GM12878 (cell line): ENCODE results near the gene IGSF22.

Source experiments
- EED ChIP-seq: sonication (generic); IDR thresholded peaks from 2 replicates; pipeline ENCODE4 v1.6.1; 2016; ENCODE audit warnings: antibody characterized with exemption, low read depth
- EZH2 ChIP-seq: IDR thresholded peaks from 2 replicates; pipeline ENCODE4 v1.6.1; 2012; ENCODE audit warnings: low read depth, mild to moderate bottlenecking, control low read depth, inconsistent platforms, low read length, borderline replicate concordance; ENCODE audit not compliant: control insufficient read depth
- POLR2A ChIP-seq: IDR thresholded peaks from 2 replicates; pipeline ENCODE4 v1.6.1; 2011; ENCODE audit warnings: low read depth, mild to moderate bottlenecking, low read length
- POLR2AphosphoS5 ChIP-seq: IDR thresholded peaks from 2 replicates; pipeline ENCODE4 v1.6.1; 2011; ENCODE audit warnings: mild to moderate bottlenecking, low read length, inconsistent platforms
- YY1 ChIP-seq: IDR thresholded peaks from 2 replicates; pipeline ENCODE4 v1.6.1; 2011; ENCODE audit warnings: low read depth, mild to moderate bottlenecking, low read length

DNA sequence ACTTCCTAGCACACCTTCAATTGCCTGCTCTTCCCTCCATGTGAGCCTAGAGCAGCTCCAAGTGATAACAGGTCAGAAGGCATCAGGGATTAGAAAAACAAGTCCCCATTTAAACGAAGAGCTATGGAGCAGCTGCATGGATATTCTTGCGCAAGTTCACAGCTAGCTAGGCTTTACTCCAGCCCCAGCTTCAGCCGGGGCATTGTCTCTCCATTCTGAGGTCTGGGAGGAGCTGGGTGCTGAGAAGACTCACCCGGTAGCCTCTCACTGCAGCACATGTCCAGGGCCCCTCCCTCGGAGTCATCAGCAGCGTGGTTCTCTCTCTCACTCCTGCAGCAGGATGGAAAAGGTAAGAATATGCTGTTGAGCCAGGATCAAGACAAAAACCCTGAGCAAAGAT lies 39.6 kb upstream of the IGSF22 start:
- no peak for TF ChIP-seq YY1
- TF ChIP-seq EED, result no peak
- TF ChIP-seq POLR2AphosphoS5, result no peak
- no peak for TF ChIP-seq EZH2
- TF ChIP-seq POLR2A, result no peak
